GM21515 (cell line): ENCODE measurements around the gene FLT3LG.
"Not testable (repeated sequence)": the region's sequence is repeated elsewhere in the genome, so short reads cannot be mapped to it uniquely, and the experiment has no call there.

Experiments
- ATAC-seq: cut with Tn5 transposase; IDR thresholded peaks from one replicate; pipeline ENCODE4 v1.9.1; 2021; ENCODE audit not compliant: unreplicated experiment

Gene FLT3LG

GRCh38 chr19:49461130-49461529 is 12.9 kb upstream of the FLT3LG start:
- ATAC-seq, result not testable (repeated sequence)

- no peak for ATAC-seq
These were observed 12.4 kb upstream of the FLT3LG start for GRCh38 chr19:49461656-49462055.

- no peak for ATAC-seq
These were observed 11.5 kb upstream of the FLT3LG start for GRCh38 chr19:49462492-49462891.

- ATAC-seq, result no peak
These were observed 9.9 kb upstream of the FLT3LG start for GRCh38 chr19:49463960-49464740.

- ATAC-seq, result no peak
These were observed 8.6 kb upstream of the FLT3LG start for GRCh38 chr19:49465371-49465770.

GRCh38 chr19:49468199-49468598 is 5.8 kb upstream of the FLT3LG start:
- no peak for ATAC-seq

- peak; percentile 49 for ATAC-seq
These were observed 5.1 kb upstream of the FLT3LG start for GRCh38 chr19:49468746-49469447.

- peak; percentile 43 for ATAC-seq
These were observed 4.0 kb upstream of the FLT3LG start for GRCh38 chr19:49469828-49470614.

GRCh38 chr19:49470615-49470978 is 3.4 kb upstream of the FLT3LG start:
- no peak for ATAC-seq

- ATAC-seq, result no peak
These were observed 1.1 kb upstream of the FLT3LG start for GRCh38 chr19:49472936-49473335.

GRCh38 chr19:49473501-49473867 is 531 bp upstream of the FLT3LG start:
- not testable (repeated sequence) for ATAC-seq

- no peak for ATAC-seq
These were observed 518 bp downstream of the FLT3LG start for GRCh38 chr19:49474542-49474924.

- ATAC-seq, result no peak
These were observed 1.3 kb downstream of the FLT3LG start for GRCh38 chr19:49475191-49475917.

GRCh38 chr19:49475995-49476880 is 2.2 kb downstream of the FLT3LG start:
- ATAC-seq, result no peak

GRCh38 chr19:49479975-49480628 is 6.1 kb downstream of the FLT3LG start:
- no peak for ATAC-seq

- ATAC-seq, result no peak
These were observed 7.1 kb downstream of the FLT3LG start for GRCh38 chr19:49481020-49481683.

GRCh38 chr19:49486232-49486631 is 12.2 kb downstream of the FLT3LG start:
- ATAC-seq, result no peak

- ATAC-seq, result no peak
These were observed 12.8 kb downstream of the FLT3LG start for GRCh38 chr19:49486710-49487276.
